H9 (cell line): ENCODE measurements around the gene CCL20. TPM values are rescaled to one million over a fixed set of nuclear protein-coding genes. Genes with fewer than 3 reads are reported as not detected.

Experiments
- DNase-seq: peaks from one replicate; pipeline ENCODE4 v3.0.0-alpha.2; 2017
- H2AFZ ChIP-seq: one replicate; pipeline ENCODE4 v1.6.1; 2013; ENCODE audit warnings: mild to moderate bottlenecking, low read length, control low read depth, moderate library complexity
- H2AK5ac ChIP-seq: 2 replicates; pipeline ENCODE4 v1.6.1; 2013; ENCODE audit warnings: low read length, control low read depth, mixed read lengths; ENCODE audit not compliant: insufficient read length
- H2BK120ac ChIP-seq: one replicate; pipeline ENCODE4 v1.6.1; 2013; ENCODE audit warnings: low read depth, mild to moderate bottlenecking, low read length, control low read depth, inconsistent platforms; ENCODE audit not compliant: poor library complexity, severe bottlenecking
- H2BK12ac ChIP-seq: 2 replicates; pipeline ENCODE4 v1.6.1; 2013; ENCODE audit warnings: low read length, control low read depth, mixed read lengths, low read depth; ENCODE audit not compliant: insufficient read length
- H2BK15ac ChIP-seq: 2 replicates; pipeline ENCODE4 v1.6.1; 2013; ENCODE audit warnings: low read depth, low read length, control low read depth
- H2BK20ac ChIP-seq: one replicate; pipeline ENCODE4 v1.6.1; 2013; ENCODE audit warnings: low read depth, mild to moderate bottlenecking, low read length, control low read depth, inconsistent platforms; ENCODE audit not compliant: poor library complexity, severe bottlenecking
- H2BK5ac ChIP-seq: 2 replicates; pipeline ENCODE4 v1.6.1; 2013; ENCODE audit warnings: low read length, control low read depth, mixed read lengths; ENCODE audit not compliant: insufficient read length
- H3K14ac ChIP-seq: 2 replicates; pipeline ENCODE4 v1.6.1; 2013; ENCODE audit warnings: low read length, control low read depth; ENCODE audit not compliant: insufficient read depth
- H3K18ac ChIP-seq: 2 replicates; pipeline ENCODE4 v1.6.1; 2013; ENCODE audit warnings: low read depth, mild to moderate bottlenecking, mixed read lengths, low read length, control low read depth; ENCODE audit not compliant: insufficient read length
- H3K23ac ChIP-seq: 2 replicates; pipeline ENCODE4 v1.6.1; 2013; ENCODE audit warnings: low read length, control low read depth, mixed read lengths, low read depth; ENCODE audit not compliant: insufficient read length
- H3K23me2 ChIP-seq: 2 replicates; pipeline ENCODE4 v1.6.1; 2013; ENCODE audit warnings: low read depth, mild to moderate bottlenecking, mixed read lengths, low read length, control low read depth; ENCODE audit not compliant: insufficient read length, poor library complexity, severe bottlenecking
- H3K27ac ChIP-seq: 2 replicates; pipeline ENCODE4 v1.5.1; 2013; ENCODE audit warnings: low read length, control low read depth, mixed read lengths, low read depth; ENCODE audit not compliant: insufficient read length
- H3K27me3 ChIP-seq: 2 replicates; pipeline ENCODE4 v1.6.1; 2013; ENCODE audit warnings: low read length, control low read depth, inconsistent platforms; ENCODE audit not compliant: insufficient read depth
- H3K4ac ChIP-seq: 2 replicates; pipeline ENCODE4 v1.6.1; 2013; ENCODE audit warnings: low read depth, mild to moderate bottlenecking, control low read depth, inconsistent platforms, low read length, moderate library complexity
- H3K4me1 ChIP-seq: 2 replicates; pipeline ENCODE4 v1.6.1; 2013; ENCODE audit warnings: low read length, control low read depth, inconsistent platforms; ENCODE audit not compliant: insufficient read depth
- H3K4me2 ChIP-seq: 2 replicates; pipeline ENCODE4 v1.6.1; 2013; ENCODE audit warnings: low read length, control low read depth, mixed read lengths; ENCODE audit not compliant: insufficient read length, insufficient read depth
- H3K56ac ChIP-seq: 2 replicates; pipeline ENCODE4 v1.6.1; 2013; ENCODE audit warnings: low read depth, mild to moderate bottlenecking, mixed read lengths, low read length, control low read depth; ENCODE audit not compliant: insufficient read length
- H3K79me1 ChIP-seq: 2 replicates; pipeline ENCODE4 v1.6.1; 2013; ENCODE audit warnings: low read depth, mild to moderate bottlenecking, moderate library complexity, low read length, control low read depth, inconsistent platforms; ENCODE audit not compliant: insufficient read depth, poor library complexity, severe bottlenecking
- H3K79me2 ChIP-seq: 2 replicates; pipeline ENCODE4 v1.6.1; 2013; ENCODE audit warnings: low read length, control low read depth, inconsistent platforms; ENCODE audit not compliant: insufficient read depth
- H3K9ac ChIP-seq: 2 replicates; pipeline ENCODE4 v1.6.1; 2013; ENCODE audit warnings: low read length, control low read depth, mixed read lengths; ENCODE audit not compliant: insufficient read length; ENCODE audit errors: extremely low read depth
- H3K9me3 ChIP-seq: one replicate; pipeline ENCODE4 v1.6.1; 2013; ENCODE audit warnings: low read depth, low read length, inconsistent platforms; ENCODE audit not compliant: control insufficient read depth
- H3T11ph ChIP-seq: one replicate; pipeline ENCODE4 v1.6.1; 2013; ENCODE audit warnings: mild to moderate bottlenecking, low read length, control low read depth, inconsistent platforms
- H4K20me1 ChIP-seq: one replicate; pipeline ENCODE4 v1.6.1; 2013; ENCODE audit not compliant: control insufficient read depth, insufficient read length, insufficient read depth
- H4K5ac ChIP-seq: 2 replicates; pipeline ENCODE4 v1.6.1; 2013; ENCODE audit warnings: low read depth, mild to moderate bottlenecking, mixed read lengths, low read length, control low read depth; ENCODE audit not compliant: insufficient read length
- H4K8ac ChIP-seq: replicated peaks from 2 replicates; pipeline ENCODE4 v1.6.1; 2013; ENCODE audit warnings: low read length, control low read depth, mixed read lengths, low read depth; ENCODE audit not compliant: insufficient read length
- H4K91ac ChIP-seq: 2 replicates; pipeline ENCODE4 v1.6.1; 2013; ENCODE audit warnings: low read depth, mild to moderate bottlenecking, moderate library complexity, mixed read lengths, low read length, control low read depth; ENCODE audit not compliant: insufficient read length
- H3K27ac Mint-ChIP-seq, 3 experiments: 2 replicates in 2 of 3; 3 replicates in 1 of 3; pipeline ENCODE4 v1.8.0; 2020 to 2021; ENCODE audit warnings: mixed read lengths in 3 of 3, mild to moderate bottlenecking in 1 of 3, moderate library complexity in 1 of 3
- H3K27me3 Mint-ChIP-seq: 2 replicates; pipeline ENCODE4 v1.8.0; 2021; ENCODE audit warnings: low read depth, mild to moderate bottlenecking, moderate library complexity, mixed read lengths
- H3K36me3 Mint-ChIP-seq, 3 experiments: 2 replicates in 2 of 3; 3 replicates in 1 of 3; pipeline ENCODE4 v1.8.0; 2020 to 2021; ENCODE audit warnings: low read depth in 3 of 3, mixed read lengths in 3 of 3; ENCODE audit not compliant: insufficient read depth in 1 of 3
- H3K4me1 Mint-ChIP-seq, 2 experiments: 2 replicates each; pipeline ENCODE4 v1.8.0; 2020; ENCODE audit warnings: mixed read lengths in 2 of 2
- H3K4me3 Mint-ChIP-seq, 2 experiments: 2 replicates in 1 of 2; 3 replicates in 1 of 2; pipeline ENCODE4 v1.8.0; 2020 to 2021; ENCODE audit warnings: mild to moderate bottlenecking in 2 of 2, mixed read lengths in 2 of 2, moderate library complexity in 1 of 2
- H3K9me3 Mint-ChIP-seq, 2 experiments: 2 replicates in 1 of 2; 3 replicates in 1 of 2; pipeline ENCODE4 v1.8.0; 2020; ENCODE audit warnings: mild to moderate bottlenecking in 2 of 2, mixed read lengths in 2 of 2, moderate library complexity in 1 of 2
- WGBS: extraction: QIAGEN DNeasy Blood & Tissue Kit; methylation state at CpG from one replicate; pipeline ENCODE4 v1.1.7; 2013; ENCODE audit warnings: missing lambda C conversion rate, low lambda C conversion rate, mixed read lengths; ENCODE audit not compliant: insufficient read length; ENCODE audit errors: extremely low coverage; 5-methylcytosine and 5-hydroxymethylcytosine counted together
- total RNA-seq: library from RNA; stranded (reverse); gene quantifications from 2 replicates; pipeline ENCODE4 v1.2.1, GENCODE V29; 2021
- TF ChIP-seq, protein P1 (sequence below): fragments of 200-600 bp; sonication (generic); conservative IDR thresholded peaks from 3 replicates; pipeline ENCODE4 v1.8.0; 2021; ENCODE audit warnings: antibody characterized with exemption, mild to moderate bottlenecking

The CCL20 gene
- total RNA-seq, 1 experiment from 2014 or later, result not detected

DNA sequence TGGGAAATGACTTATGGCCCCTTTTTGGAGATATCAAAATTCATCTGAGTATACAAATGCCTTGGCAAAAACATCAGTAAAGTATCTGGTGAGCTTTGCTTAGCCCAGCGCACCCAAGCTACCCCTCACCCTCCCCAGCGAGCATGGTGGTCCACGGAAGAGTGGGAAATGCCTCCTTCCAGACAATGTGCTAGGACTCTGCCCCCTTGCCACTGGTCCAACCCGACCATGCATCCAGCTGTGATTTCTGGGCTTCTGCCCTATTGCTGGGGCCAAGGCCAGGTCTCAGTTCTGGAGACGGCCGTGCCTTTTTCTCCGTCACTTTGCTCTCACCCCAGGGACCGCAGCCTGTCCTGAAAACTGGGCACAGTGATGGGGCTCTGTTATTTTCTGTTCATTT, 31.8 kb upstream of the CCL20 start:
- H3T11ph ChIP-seq, result no peak overlapping the region
- H2BK15ac ChIP-seq, result no peak overlapping the region
- no peak for DNase-seq
- no peaks in the 10 kb centered on the region; a peak in 1 of 7 replicates for H3K36me3 Mint-ChIP-seq
- no peak overlapping the region for H2BK20ac ChIP-seq
- H3K18ac ChIP-seq, result no peak overlapping the region
- H4K20me1 ChIP-seq, result no peaks in the 10 kb centered on the region
- H3K79me1 ChIP-seq, result no peaks in the 10 kb centered on the region
- H4K5ac ChIP-seq, result no peak overlapping the region
- no peak overlapping the region for H3K9ac ChIP-seq
- H3K23me2 ChIP-seq, result no peaks in the 10 kb centered on the region
- no peak overlapping the region for H3K4me3 Mint-ChIP-seq
- H3K9me3 Mint-ChIP-seq, result no peaks in the 10 kb centered on the region; a peak in 1 of 5 replicates
- no peak overlapping the region for H3K4ac ChIP-seq
- H3K27ac ChIP-seq, result no peak overlapping the region
- H4K91ac ChIP-seq, result no peak overlapping the region
- no peak overlapping the region for H2AK5ac ChIP-seq
- H3K27me3 ChIP-seq, result no peaks in the 10 kb centered on the region
- H3K4me2 ChIP-seq, result no peak overlapping the region
- no peak overlapping the region for H2AFZ ChIP-seq
- no peak overlapping the region for H2BK120ac ChIP-seq
- H3K14ac ChIP-seq, result no peak overlapping the region
- TF ChIP-seq, protein P1, sequence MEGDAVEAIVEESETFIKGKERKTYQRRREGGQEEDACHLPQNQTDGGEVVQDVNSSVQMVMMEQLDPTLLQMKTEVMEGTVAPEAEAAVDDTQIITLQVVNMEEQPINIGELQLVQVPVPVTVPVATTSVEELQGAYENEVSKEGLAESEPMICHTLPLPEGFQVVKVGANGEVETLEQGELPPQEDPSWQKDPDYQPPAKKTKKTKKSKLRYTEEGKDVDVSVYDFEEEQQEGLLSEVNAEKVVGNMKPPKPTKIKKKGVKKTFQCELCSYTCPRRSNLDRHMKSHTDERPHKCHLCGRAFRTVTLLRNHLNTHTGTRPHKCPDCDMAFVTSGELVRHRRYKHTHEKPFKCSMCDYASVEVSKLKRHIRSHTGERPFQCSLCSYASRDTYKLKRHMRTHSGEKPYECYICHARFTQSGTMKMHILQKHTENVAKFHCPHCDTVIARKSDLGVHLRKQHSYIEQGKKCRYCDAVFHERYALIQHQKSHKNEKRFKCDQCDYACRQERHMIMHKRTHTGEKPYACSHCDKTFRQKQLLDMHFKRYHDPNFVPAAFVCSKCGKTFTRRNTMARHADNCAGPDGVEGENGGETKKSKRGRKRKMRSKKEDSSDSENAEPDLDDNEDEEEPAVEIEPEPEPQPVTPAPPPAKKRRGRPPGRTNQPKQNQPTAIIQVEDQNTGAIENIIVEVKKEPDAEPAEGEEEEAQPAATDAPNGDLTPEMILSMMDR, result no peak
- H3K4me1 Mint-ChIP-seq, result 0 out of 4 replicates have a peak, but pooled peaks cover 0 to 2% of the 10 kb centered on the region in 2 experiments
- H3K79me2 ChIP-seq, result no peaks in the 10 kb centered on the region
- no peak overlapping the region for H4K8ac ChIP-seq
- no peaks in the 10 kb centered on the region for H3K27me3 Mint-ChIP-seq
- H3K23ac ChIP-seq, result no peak overlapping the region
- H3K4me1 ChIP-seq, result no peaks in the 10 kb centered on the region
- H3K27ac Mint-ChIP-seq, result peak overlapping the region in 1 of 3 experiments; percentile 68; a peak in 1 of 7 replicates
- H3K56ac ChIP-seq, result no peak overlapping the region
- no CpG with 5 or more reads among the region's 8 CpGs for WGBS
- no peak overlapping the region for H2BK5ac ChIP-seq
- H2BK12ac ChIP-seq, result no peak overlapping the region
- H3K9me3 ChIP-seq, result no peaks in the 10 kb centered on the region
